ENCODE measurements around the gene PLAC1. TPM values are rescaled to one million over a fixed set of nuclear protein-coding genes. Genes with fewer than 3 reads are reported as not detected.

PLAC1 gene
- polyA plus RNA-seq, 1 donor from 2014 or later, result not detected

DNA sequence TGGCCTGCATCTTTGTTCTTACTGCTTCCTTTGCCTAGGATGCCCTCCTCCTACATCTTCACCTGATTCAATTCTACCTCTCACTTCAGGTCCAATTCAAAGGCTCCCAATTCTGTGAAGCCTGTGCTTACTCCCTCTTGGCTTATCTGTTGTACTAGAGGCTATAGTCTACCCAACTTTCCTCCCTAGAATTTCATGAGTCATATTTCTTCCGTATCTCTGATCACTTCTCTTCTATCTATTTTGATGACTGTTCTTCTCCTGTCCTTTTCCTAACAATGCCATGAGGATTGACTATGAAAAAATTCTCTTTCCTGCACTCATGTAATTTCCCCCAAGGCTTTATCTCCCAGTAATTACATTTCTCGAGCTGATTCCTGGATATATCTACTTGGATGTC lies 96.3 kb downstream of the PLAC1 start:
- no peaks in the 10 kb centered on the region for H3K9me2 ChIP-seq (ENCODE audit: insufficient read depth, low read length)

DNA sequence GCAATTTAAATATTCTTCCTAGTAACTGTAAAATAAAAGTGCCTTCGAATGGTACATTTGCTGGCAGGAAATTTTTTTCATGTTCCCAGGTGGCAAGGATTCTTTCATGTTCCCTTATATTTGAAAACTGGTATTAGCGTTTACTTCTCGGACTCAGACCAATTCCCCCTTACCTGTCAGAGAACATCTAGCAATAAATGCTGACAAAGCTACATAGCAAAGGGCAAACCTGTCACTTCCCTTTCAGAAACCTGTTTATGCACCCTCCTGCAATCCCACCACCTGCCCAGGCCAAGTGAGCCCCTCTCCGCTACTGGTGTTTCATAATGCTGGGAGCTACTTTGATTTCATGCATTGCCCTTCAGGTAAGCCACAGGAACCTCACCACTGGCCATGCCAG lies 100.1 kb downstream of the PLAC1 start:
- no peaks in the 10 kb centered on the region for H4K20me1 ChIP-seq (ENCODE audit: insufficient read depth)
- H3K9me2 ChIP-seq (ENCODE audit: insufficient read depth, low read length), result no peaks in the 10 kb centered on the region
- H3K36me3 ChIP-seq (ENCODE audit: insufficient read depth, low read length), result no peaks in the 10 kb centered on the region
- no peaks in the 10 kb centered on the region for H3F3A ChIP-seq (ENCODE audit: insufficient read depth, low read length, poor library complexity, severe bottlenecking)
- no peaks in the 10 kb centered on the region for H3K9me3 ChIP-seq (ENCODE audit: low read length)
- H3K27me3 ChIP-seq (ENCODE audit: insufficient read depth, low read depth, low read length), result peaks cover under 1% of the 10 kb centered on the region
- TF ChIP-seq SMC3 (conservative IDR thresholded peaks at IDR 0.05; ENCODE audit: poor library complexity), result no peak
- TF ChIP-seq, protein P1, sequence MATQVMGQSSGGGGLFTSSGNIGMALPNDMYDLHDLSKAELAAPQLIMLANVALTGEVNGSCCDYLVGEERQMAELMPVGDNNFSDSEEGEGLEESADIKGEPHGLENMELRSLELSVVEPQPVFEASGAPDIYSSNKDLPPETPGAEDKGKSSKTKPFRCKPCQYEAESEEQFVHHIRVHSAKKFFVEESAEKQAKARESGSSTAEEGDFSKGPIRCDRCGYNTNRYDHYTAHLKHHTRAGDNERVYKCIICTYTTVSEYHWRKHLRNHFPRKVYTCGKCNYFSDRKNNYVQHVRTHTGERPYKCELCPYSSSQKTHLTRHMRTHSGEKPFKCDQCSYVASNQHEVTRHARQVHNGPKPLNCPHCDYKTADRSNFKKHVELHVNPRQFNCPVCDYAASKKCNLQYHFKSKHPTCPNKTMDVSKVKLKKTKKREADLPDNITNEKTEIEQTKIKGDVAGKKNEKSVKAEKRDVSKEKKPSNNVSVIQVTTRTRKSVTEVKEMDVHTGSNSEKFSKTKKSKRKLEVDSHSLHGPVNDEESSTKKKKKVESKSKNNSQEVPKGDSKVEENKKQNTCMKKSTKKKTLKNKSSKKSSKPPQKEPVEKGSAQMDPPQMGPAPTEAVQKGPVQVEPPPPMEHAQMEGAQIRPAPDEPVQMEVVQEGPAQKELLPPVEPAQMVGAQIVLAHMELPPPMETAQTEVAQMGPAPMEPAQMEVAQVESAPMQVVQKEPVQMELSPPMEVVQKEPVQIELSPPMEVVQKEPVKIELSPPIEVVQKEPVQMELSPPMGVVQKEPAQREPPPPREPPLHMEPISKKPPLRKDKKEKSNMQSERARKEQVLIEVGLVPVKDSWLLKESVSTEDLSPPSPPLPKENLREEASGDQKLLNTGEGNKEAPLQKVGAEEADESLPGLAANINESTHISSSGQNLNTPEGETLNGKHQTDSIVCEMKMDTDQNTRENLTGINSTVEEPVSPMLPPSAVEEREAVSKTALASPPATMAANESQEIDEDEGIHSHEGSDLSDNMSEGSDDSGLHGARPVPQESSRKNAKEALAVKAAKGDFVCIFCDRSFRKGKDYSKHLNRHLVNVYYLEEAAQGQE (IDR thresholded peaks at IDR 0.05; ENCODE audit: borderline replicate concordance), result no peak
- no peak for TF ChIP-seq TAF1 (IDR thresholded peaks at IDR 0.05; ENCODE audit: low read depth)
- no peak for TF ChIP-seq EZH2 (IDR thresholded peaks at IDR 0.05; ENCODE audit: borderline replicate concordance, insufficient read depth, low read length, poor library complexity, severe bottlenecking)
- TF ChIP-seq RAD21 (conservative IDR thresholded peaks at IDR 0.05), result no peak
- no peak for TF ChIP-seq EP300 (conservative IDR thresholded peaks at IDR 0.05; ENCODE audit: poor library complexity, severe bottlenecking)
- TF ChIP-seq, protein P2, sequence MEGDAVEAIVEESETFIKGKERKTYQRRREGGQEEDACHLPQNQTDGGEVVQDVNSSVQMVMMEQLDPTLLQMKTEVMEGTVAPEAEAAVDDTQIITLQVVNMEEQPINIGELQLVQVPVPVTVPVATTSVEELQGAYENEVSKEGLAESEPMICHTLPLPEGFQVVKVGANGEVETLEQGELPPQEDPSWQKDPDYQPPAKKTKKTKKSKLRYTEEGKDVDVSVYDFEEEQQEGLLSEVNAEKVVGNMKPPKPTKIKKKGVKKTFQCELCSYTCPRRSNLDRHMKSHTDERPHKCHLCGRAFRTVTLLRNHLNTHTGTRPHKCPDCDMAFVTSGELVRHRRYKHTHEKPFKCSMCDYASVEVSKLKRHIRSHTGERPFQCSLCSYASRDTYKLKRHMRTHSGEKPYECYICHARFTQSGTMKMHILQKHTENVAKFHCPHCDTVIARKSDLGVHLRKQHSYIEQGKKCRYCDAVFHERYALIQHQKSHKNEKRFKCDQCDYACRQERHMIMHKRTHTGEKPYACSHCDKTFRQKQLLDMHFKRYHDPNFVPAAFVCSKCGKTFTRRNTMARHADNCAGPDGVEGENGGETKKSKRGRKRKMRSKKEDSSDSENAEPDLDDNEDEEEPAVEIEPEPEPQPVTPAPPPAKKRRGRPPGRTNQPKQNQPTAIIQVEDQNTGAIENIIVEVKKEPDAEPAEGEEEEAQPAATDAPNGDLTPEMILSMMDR (IDR thresholded peaks at IDR 0.05; ENCODE audit: poor library complexity, severe bottlenecking), result no peak
- no peak for TF ChIP-seq POLR2AphosphoS5 (IDR thresholded peaks at IDR 0.05)
- TF ChIP-seq MXI1 (conservative IDR thresholded peaks at IDR 0.05; ENCODE audit: poor library complexity, severe bottlenecking), result no peak
- no peak overlapping the region for H3K4me3 ChIP-seq (ENCODE audit: low read length)
- no peak overlapping the region for H2AFZ ChIP-seq (ENCODE audit: low read depth, low read length)
- no peaks in the 10 kb centered on the region for H3K79me2 ChIP-seq (replicated peaks; ENCODE audit: insufficient read depth, low read length)
- no peak overlapping the region for H3K27ac ChIP-seq (ENCODE audit: low read length)
- no peak overlapping the region for H3K4me2 ChIP-seq (ENCODE audit: low read length)
- no peak overlapping the region for H3K9ac ChIP-seq (ENCODE audit: low read length)

More for the DNA sequence above, 96.3 kb downstream of the PLAC1 start:
- Histone ChIP-seq H2AFZ (ENCODE audit: low read depth, low read length) (no peak overlapping the region), H3K36me3 (ENCODE audit: insufficient read depth, low read length) (no peaks in the 10 kb centered on the region), H3K9me3 (ENCODE audit: low read length) (no peaks in the 10 kb centered on the region), H4K20me1 (ENCODE audit: insufficient read depth) (no peaks in the 10 kb centered on the region), H3K27me3 (ENCODE audit: insufficient read depth, low read depth, low read length) (no peaks in the 10 kb centered on the region), H3K4me3 (ENCODE audit: low read length) (no peak overlapping the region), H3K27ac (ENCODE audit: low read length) (no peak overlapping the region), H3K9ac (ENCODE audit: low read length) (no peak overlapping the region), H3F3A (ENCODE audit: insufficient read depth, low read length, poor library complexity, severe bottlenecking) (no peaks in the 10 kb centered on the region), H3K4me2 (ENCODE audit: low read length) (no peak overlapping the region), H3K79me2 (replicated peaks; ENCODE audit: insufficient read depth, low read length) (no peaks in the 10 kb centered on the region)
- no peak for TF ChIP-seq EP300 (conservative IDR thresholded peaks at IDR 0.05; ENCODE audit: poor library complexity, severe bottlenecking)
- TF ChIP-seq MXI1 (conservative IDR thresholded peaks at IDR 0.05; ENCODE audit: poor library complexity, severe bottlenecking), result no peak
- no peak for TF ChIP-seq EZH2 (IDR thresholded peaks at IDR 0.05; ENCODE audit: borderline replicate concordance, insufficient read depth, low read length, poor library complexity, severe bottlenecking)
- TF ChIP-seq, protein P2 (IDR thresholded peaks at IDR 0.05; ENCODE audit: poor library complexity, severe bottlenecking), result no peak
- no peak for TF ChIP-seq POLR2AphosphoS5 (IDR thresholded peaks at IDR 0.05)
- TF ChIP-seq RAD21 (conservative IDR thresholded peaks at IDR 0.05), result no peak
- TF ChIP-seq, protein P1 (IDR thresholded peaks at IDR 0.05; ENCODE audit: borderline replicate concordance), result no peak
- no peak for TF ChIP-seq SMC3 (conservative IDR thresholded peaks at IDR 0.05; ENCODE audit: poor library complexity)
- TF ChIP-seq TAF1 (IDR thresholded peaks at IDR 0.05; ENCODE audit: low read depth), result no peak
